B cell (primary cell): ENCODE measurements around the gene TEF. TPM values are rescaled to one million over a fixed set of nuclear protein-coding genes. Genes with fewer than 3 reads are reported as not detected.

Experiments used
- ATAC-seq: fragments of 200-7000 bp; cut with Tn5 transposase; one replicate; pipeline ENCODE4 v1.10.0; 2021; ENCODE audit warnings: low read depth, mild to moderate bottlenecking, moderate number of reproducible peaks, moderate library complexity
- CTCF ChIA-PET: fragments of 350-600 bp; sonication (Branson Sonifier 250); formaldehyde crosslinking; loops from one replicate; lab custom pipeline; 2021; ENCODE audit warnings: antibody characterized with exemption, inconsistent platforms; lab: Charles Lee
- POLR2A ChIA-PET: fragments of 350-600 bp; sonication (Branson Sonifier 250); formaldehyde crosslinking; loops from one replicate; lab custom pipeline; 2021; ENCODE audit warnings: antibody characterized with exemption; lab: Charles Lee
- DNase-seq: peaks from one replicate; pipeline ENCODE4 v3.0.0; 2013
- H2AFZ ChIP-seq: 2 replicates; pipeline ENCODE4 v1.6.1; 2012; ENCODE audit warnings: mild to moderate bottlenecking, low read depth, low read length; ENCODE audit not compliant: insufficient read depth, poor library complexity, severe bottlenecking
- H3K27ac ChIP-seq, 2 donors: 1 replicate in 1 of 2; 2 replicates in 1 of 2; pipeline ENCODE4 v1.5.1; 2012 to 2013; ENCODE audit warnings: low read length in 2 of 2, mild to moderate bottlenecking in 2 of 2, moderate library complexity in 1 of 2
- H3K27me3 ChIP-seq, 4 experiments: fragments of 200-600 bp in 1 of 4; sonication (generic) in 1 of 4; replicated peaks in 1 of 4; 1 replicate in 2 of 4; 2 replicates in 2 of 4; pipeline versions ENCODE4 v1.6.1 to v1.7.0; 2013 to 2016; ENCODE audit warnings: low read length in 3 of 4, mild to moderate bottlenecking in 2 of 4, mixed read lengths in 1 of 4, moderate library complexity in 1 of 4; ENCODE audit not compliant: insufficient read depth in 4 of 4, control insufficient read depth in 3 of 4; ENCODE audit errors: control extremely low read depth in 1 of 4
- H3K36me3 ChIP-seq, 2 experiments: replicated peaks in 1 of 2; 1 replicate in 1 of 2; 2 replicates in 1 of 2; pipeline versions ENCODE4 v1.6.1 to v1.7.1; 2013; ENCODE audit warnings: low read length in 1 of 2; ENCODE audit not compliant: insufficient read depth in 2 of 2, control insufficient read depth in 1 of 2; ENCODE audit errors: control extremely low read depth in 1 of 2, extremely low read depth in 1 of 2
- H3K4me1 ChIP-seq, 2 donors: fragments of 200-600 bp in 1 of 2; sonication (generic) in 1 of 2; 1 replicate in 1 of 2; 2 replicates in 1 of 2; pipeline versions ENCODE4 v1.5.1 to v1.6.1; 2013 to 2017; ENCODE audit warnings: low read length in 2 of 2; ENCODE audit not compliant: control insufficient read depth in 2 of 2, insufficient read depth in 2 of 2
- H3K4me2 ChIP-seq: replicated peaks from 2 replicates; pipeline ENCODE3; 2012; ENCODE audit warnings: mild to moderate bottlenecking, low read depth, low read length; ENCODE audit not compliant: poor library complexity, severe bottlenecking
- H3K4me3 ChIP-seq, 5 experiments: fragments of 200-600 bp in 1 of 5; sonication (generic) in 1 of 5; 1 replicate in 3 of 5; 2 replicates in 2 of 5; pipeline versions ENCODE4 v1.5.1 to v1.7.0; 2011 to 2016; ENCODE audit warnings: low read length in 4 of 5, mild to moderate bottlenecking in 4 of 5, low read depth in 2 of 5, control low read depth in 1 of 5, moderate library complexity in 1 of 5; ENCODE audit not compliant: insufficient read depth in 1 of 5; ENCODE audit errors: control extremely low read depth in 1 of 5, extremely low read depth in 1 of 5
- H3K79me2 ChIP-seq: fragments of 200-600 bp; sonication (generic); one replicate; pipeline ENCODE4 v1.6.0; 2016; ENCODE audit warnings: low read length; ENCODE audit not compliant: control insufficient read depth, insufficient read depth
- H3K9ac ChIP-seq: fragments of 200-600 bp; sonication (generic); 2 replicates; pipeline ENCODE4 v1.6.1; 2017; ENCODE audit warnings: mild to moderate bottlenecking, low read length, moderate library complexity
- H3K9me3 ChIP-seq, 3 donors: one replicate each; pipeline versions ENCODE4 v1.6.1 to v1.7.1; 2013; ENCODE audit warnings: low read length in 2 of 3; ENCODE audit not compliant: control insufficient read depth in 2 of 3, insufficient read depth in 1 of 3; ENCODE audit errors: control extremely low read depth in 1 of 3
- H4K20me1 ChIP-seq: 2 replicates; pipeline ENCODE4 v1.6.0; 2012; ENCODE audit warnings: mild to moderate bottlenecking, low read length; ENCODE audit not compliant: insufficient read depth, control insufficient read depth, poor library complexity, severe bottlenecking
- H3K27ac Mint-ChIP-seq: one replicate; pipeline ENCODE4 v1.8.0; 2021; ENCODE audit warnings: mixed read lengths
- H3K27me3 Mint-ChIP-seq: one replicate; pipeline ENCODE4 v1.8.0; 2021; ENCODE audit warnings: mixed read lengths
- H3K4me1 Mint-ChIP-seq: one replicate; pipeline ENCODE4 v1.8.0; 2021; ENCODE audit warnings: mixed read lengths
- H3K4me3 Mint-ChIP-seq: one replicate; pipeline ENCODE4 v1.8.0; 2021; ENCODE audit warnings: mixed read lengths
- H3K9me3 Mint-ChIP-seq: one replicate; pipeline ENCODE4 v1.8.0; 2022; ENCODE audit warnings: mixed read lengths; ENCODE audit not compliant: insufficient read depth
- CTCF ChIP-seq: fragments of 200-600 bp; IDR thresholded peaks from one replicate; pipeline ENCODE4 v1.8.0; 2022; ENCODE audit warnings: antibody characterized with exemption, mild to moderate bottlenecking
- EZH2 ChIP-seq: IDR thresholded peaks from 2 replicates; pipeline ENCODE4 v1.6.1; 2012; ENCODE audit warnings: borderline replicate concordance, low read depth, mild to moderate bottlenecking, moderate library complexity, low read length; ENCODE audit not compliant: insufficient read depth, poor library complexity, severe bottlenecking
- WGBS: methylation state at CpG from one replicate; pipeline ENCODE4 v1.1.5; 2013; ENCODE audit warnings: missing lambda C conversion rate; ENCODE audit not compliant: insufficient coverage; 5-methylcytosine and 5-hydroxymethylcytosine counted together
- intact Hi-C: fragments of 100-400 bp; cut with micrococcal nuclease; formaldehyde crosslinking; loops from one replicate; pipeline ENCODE4 v1.10.0; 2022
- polyA plus RNA-seq: library from polyadenylated mRNA; depleted of rRNA; stranded (reverse); fragments of >200 nt; gene quantifications from 2 replicates; pipeline ENCODE4 v1.2.3, GENCODE V29; 2012
- total RNA-seq, 2 donors: library from RNA; stranded (reverse); fragments of 120-200 nt in 1 of 2; gene quantifications; 1 replicate in 1 of 2; 2 replicates in 1 of 2; pipeline versions ENCODE4 v1.2.3 to v1.2.4, GENCODE V29; 2013 to 2022

The TEF gene
- total and polyA plus RNA-seq, 2 donors (not counting 1 experiment from before 2014, with no cell fraction given): 5.0 to 5.5 TPM

- H3K36me3 ChIP-seq: no peaks in the 10 kb centered on the region
- H3K4me3 ChIP-seq: no peak overlapping the region
- ChIA-PET POLR2A (no interaction called here), CTCF (interaction anchor here (1.0 to 11.6 kb wide), 6 partner anchors 39 to 120 kb away, joined by 3 to 228 read pairs (median 11); partner anchors contain the start of gene TOB2)
- Mint-ChIP-seq H3K27ac (peak overlapping the region; percentile 76), H3K4me3 (peak overlapping the region; percentile 46), H3K27me3 (no peaks in the 10 kb centered on the region), H3K4me1 (peaks cover 46% of the 10 kb centered on the region), H3K9me3 (no peaks in the 10 kb centered on the region)
- TF ChIP-seq EZH2 (no peak), CTCF (no peak)
- 88% methylated on average over 1 of the region's 3 CpGs for WGBS
- no peak overlapping the region for H3K4me2 ChIP-seq
- ATAC-seq (no peak), DNase-seq (no peak)
- peaks cover 15 to 45% of the 10 kb centered on the region in 2 donors for H3K4me1 ChIP-seq
- no peak overlapping the region for H3K27ac ChIP-seq
- H3K79me2 ChIP-seq: peaks cover 47% of the 10 kb centered on the region
- H3K9ac ChIP-seq: no peak overlapping the region
- no peaks in the 10 kb centered on the region for H4K20me1 ChIP-seq
- H2AFZ ChIP-seq: no peak overlapping the region
- no peaks in the 10 kb centered on the region for H3K9me3 ChIP-seq
- intact Hi-C loops: no loop called here
- no peaks in the 10 kb centered on the region for H3K27me3 ChIP-seq
Observed at GRCh38 chr22:41407433-41407832, 25.7 kb downstream of the TEF start.

GRCh38 chr22:41408665-41409064 is 26.9 kb downstream of the TEF start:
- WGBS: 86% methylated on average over 8 of the region's 8 CpGs
- Histone ChIP-seq H3K36me3 (no peaks in the 10 kb centered on the region), H3K9me3 (no peaks in the 10 kb centered on the region), H3K79me2 (peaks cover 58% of the 10 kb centered on the region), H3K4me2 (peak overlapping the region; percentile 19), H3K27ac (peak overlapping the region in 1 of 2 donors; percentile 5), H3K4me1 (peaks cover 20 to 49% of the 10 kb centered on the region in 2 donors), H2AFZ (no peak overlapping the region), H3K9ac (no peak overlapping the region), H3K4me3 (no peak overlapping the region), H4K20me1 (no peaks in the 10 kb centered on the region), H3K27me3 (no peaks in the 10 kb centered on the region)
- TF ChIP-seq EZH2 (no peak), CTCF (no peak)
- intact Hi-C loops: no loop called here
- Mint-ChIP-seq H3K27me3 (no peaks in the 10 kb centered on the region), H3K9me3 (no peaks in the 10 kb centered on the region), H3K4me1 (peaks cover 48% of the 10 kb centered on the region), H3K27ac (peak overlapping the region; percentile 73), H3K4me3 (peak overlapping the region; percentile 32)
- POLR2A ChIA-PET: interaction anchor here (0.6 to 1.7 kb wide), 5 partner anchors 39 to 1889 kb away, joined by 3 to 7 read pairs (median 3); partner anchors contain the start of gene ATF4
- CTCF ChIA-PET: interaction anchor here (0.6 to 11.6 kb wide), 7 partner anchors 11 to 1346 kb away, joined by 3 to 228 read pairs (median 4); partner anchors contain the start of genes PHF5A and TOB2
- ATAC-seq (no peak), DNase-seq (no peak)
